ENCODE results near the gene LAMP1.

Gene LAMP1

DNA sequence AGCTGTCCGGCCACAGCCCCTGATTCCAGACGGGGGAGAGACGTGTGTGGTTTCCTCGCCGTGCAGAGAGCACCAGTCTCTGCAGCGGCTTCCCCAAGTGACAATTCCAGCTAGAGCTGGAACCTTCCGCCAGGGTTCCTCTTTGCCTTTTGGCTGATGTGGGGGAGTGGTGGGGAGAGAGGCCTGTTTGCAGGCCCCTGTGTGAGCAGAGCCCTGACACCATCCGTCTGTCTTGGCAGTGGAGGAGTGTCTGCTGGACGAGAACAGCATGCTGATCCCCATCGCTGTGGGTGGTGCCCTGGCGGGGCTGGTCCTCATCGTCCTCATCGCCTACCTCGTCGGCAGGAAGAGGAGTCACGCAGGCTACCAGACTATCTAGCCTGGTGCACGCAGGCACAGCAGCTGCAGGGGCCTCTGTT, 25.0 kb downstream of the LAMP1 start:
- Histone ChIP-seq H3K27me3 (ENCODE audit: control insufficient read depth, low read length) (no peaks in the 10 kb centered on the region), H3K36me3 (ENCODE audit: control insufficient read depth, low read length) (peaks cover 48% of the 10 kb centered on the region)
- TF ChIP-seq, protein P1, sequence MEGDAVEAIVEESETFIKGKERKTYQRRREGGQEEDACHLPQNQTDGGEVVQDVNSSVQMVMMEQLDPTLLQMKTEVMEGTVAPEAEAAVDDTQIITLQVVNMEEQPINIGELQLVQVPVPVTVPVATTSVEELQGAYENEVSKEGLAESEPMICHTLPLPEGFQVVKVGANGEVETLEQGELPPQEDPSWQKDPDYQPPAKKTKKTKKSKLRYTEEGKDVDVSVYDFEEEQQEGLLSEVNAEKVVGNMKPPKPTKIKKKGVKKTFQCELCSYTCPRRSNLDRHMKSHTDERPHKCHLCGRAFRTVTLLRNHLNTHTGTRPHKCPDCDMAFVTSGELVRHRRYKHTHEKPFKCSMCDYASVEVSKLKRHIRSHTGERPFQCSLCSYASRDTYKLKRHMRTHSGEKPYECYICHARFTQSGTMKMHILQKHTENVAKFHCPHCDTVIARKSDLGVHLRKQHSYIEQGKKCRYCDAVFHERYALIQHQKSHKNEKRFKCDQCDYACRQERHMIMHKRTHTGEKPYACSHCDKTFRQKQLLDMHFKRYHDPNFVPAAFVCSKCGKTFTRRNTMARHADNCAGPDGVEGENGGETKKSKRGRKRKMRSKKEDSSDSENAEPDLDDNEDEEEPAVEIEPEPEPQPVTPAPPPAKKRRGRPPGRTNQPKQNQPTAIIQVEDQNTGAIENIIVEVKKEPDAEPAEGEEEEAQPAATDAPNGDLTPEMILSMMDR (IDR thresholded peaks at IDR 0.05; ENCODE audit: low read depth, low read length, poor library complexity, severe bottlenecking) = no peak
- no peak for TF ChIP-seq EZH2phosphoT487 (IDR thresholded peaks at IDR 0.05; ENCODE audit: borderline replicate concordance, low read length)

DNA sequence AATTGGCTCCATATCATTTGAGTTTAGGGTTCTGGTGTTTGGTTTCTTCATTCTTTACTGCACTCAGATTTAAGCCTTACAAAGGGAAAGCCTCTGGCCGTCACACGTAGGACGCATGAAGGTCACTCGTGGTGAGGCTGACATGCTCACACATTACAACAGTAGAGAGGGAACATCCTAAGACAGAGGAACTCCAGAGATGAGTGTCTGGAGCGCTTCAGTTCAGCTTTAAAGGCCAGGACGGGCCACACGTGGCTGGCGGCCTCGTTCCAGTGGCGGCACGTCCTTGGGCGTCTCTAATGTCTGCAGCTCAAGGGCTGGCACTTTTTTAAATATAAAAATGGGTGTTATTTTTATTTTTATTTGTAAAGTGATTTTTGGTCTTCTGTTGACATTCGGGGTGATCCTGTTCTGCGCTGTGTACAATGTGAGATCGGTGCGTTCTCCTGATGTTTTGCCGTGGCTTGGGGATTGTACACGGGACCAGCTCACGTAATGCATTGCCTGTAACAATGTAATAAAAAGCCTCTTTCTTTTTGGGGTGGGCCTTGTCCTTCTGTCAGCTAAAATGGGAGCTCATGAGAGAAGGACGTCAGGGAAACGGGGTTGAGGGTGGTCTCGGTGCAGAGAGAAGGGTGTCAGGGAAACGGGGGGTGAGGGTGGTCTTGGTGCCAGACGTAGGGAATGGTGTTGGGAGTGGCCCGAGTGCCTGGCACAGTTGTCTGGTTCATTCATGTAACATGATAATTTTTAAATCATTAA, 26.0 kb downstream of the LAMP1 start:
- TF ChIP-seq EZH2phosphoT487 (IDR thresholded peaks at IDR 0.05; ENCODE audit: borderline replicate concordance, low read length) = no peak
- TF ChIP-seq, protein P1 (IDR thresholded peaks at IDR 0.05; ENCODE audit: low read depth, low read length, poor library complexity, severe bottlenecking) = no peak
- H4K20me1 ChIP-seq (ENCODE audit: control insufficient read depth, insufficient read depth, low read depth, low read length) = no peaks in the 10 kb centered on the region; the same call in 1 of the 2 replicates
- no peak overlapping the region for H3K4me3 ChIP-seq (ENCODE audit: low read length)
- no peaks in the 10 kb centered on the region for H3K79me2 ChIP-seq (ENCODE audit: control insufficient read depth, low read length)
- H3K36me3 ChIP-seq (ENCODE audit: control insufficient read depth, low read length) = peaks cover 45% of the 10 kb centered on the region
- H3K4me2 ChIP-seq (ENCODE audit: low read length) = no peak overlapping the region
- H3K4me1 ChIP-seq (ENCODE audit: control insufficient read depth, low read length) = no peaks in the 10 kb centered on the region
- no peaks in the 10 kb centered on the region for H3K9me3 ChIP-seq (ENCODE audit: control insufficient read depth, insufficient read depth, low read length)
- no peaks in the 10 kb centered on the region for H3K27me3 ChIP-seq (ENCODE audit: control insufficient read depth, low read length)
- H3K27ac ChIP-seq (ENCODE audit: low read depth, low read length) = no peak overlapping the region
- H3K9me2 ChIP-seq (replicated peaks; ENCODE audit: control insufficient read depth, low read length) = no peaks in the 10 kb centered on the region
- H3F3A ChIP-seq (ENCODE audit: control insufficient read depth, insufficient read depth) = no peaks in the 10 kb centered on the region

More for the DNA sequence above, 25.0 kb downstream of the LAMP1 start:
- H3K4me2 ChIP-seq (ENCODE audit: low read length) = no peak overlapping the region
- no peak overlapping the region for H3K4me3 ChIP-seq (ENCODE audit: low read length)
- H3F3A ChIP-seq (ENCODE audit: control insufficient read depth, insufficient read depth) = no peaks in the 10 kb centered on the region
- no peaks in the 10 kb centered on the region for H3K9me2 ChIP-seq (replicated peaks; ENCODE audit: control insufficient read depth, low read length)
- H3K27ac ChIP-seq (ENCODE audit: low read depth, low read length) = no peak overlapping the region
- no peaks in the 10 kb centered on the region for H3K4me1 ChIP-seq (ENCODE audit: control insufficient read depth, low read length)
- peaks cover under 1% of the 10 kb centered on the region; the same call in 1 of the 2 replicates for H4K20me1 ChIP-seq (ENCODE audit: control insufficient read depth, insufficient read depth, low read depth, low read length)
- H3K79me2 ChIP-seq (ENCODE audit: control insufficient read depth, low read length) = no peaks in the 10 kb centered on the region
- H3K9me3 ChIP-seq (ENCODE audit: control insufficient read depth, insufficient read depth, low read length) = no peaks in the 10 kb centered on the region

DNA sequence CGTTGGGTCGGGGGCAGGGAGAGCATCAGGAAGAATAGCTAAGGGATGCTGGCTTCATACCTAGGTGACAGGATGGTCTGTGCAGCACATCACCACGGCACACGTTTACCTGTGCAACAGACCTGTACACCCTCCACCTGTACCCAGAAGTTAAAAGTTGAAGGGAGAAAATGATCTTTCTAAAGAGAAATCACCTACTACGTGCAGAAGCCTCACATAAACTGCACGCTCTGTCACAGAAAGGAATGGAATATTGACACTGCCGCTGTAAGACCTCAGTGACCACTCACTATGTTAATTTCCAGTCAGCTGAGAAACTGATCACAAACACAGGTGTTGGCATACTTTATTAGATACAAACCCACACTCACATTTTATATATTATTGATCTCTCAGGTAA, 26.8 kb downstream of the LAMP1 start:
- Histone ChIP-seq H3K79me2 (ENCODE audit: control insufficient read depth, low read length) (no peaks in the 10 kb centered on the region), H3K9me2 (replicated peaks; ENCODE audit: control insufficient read depth, low read length) (no peaks in the 10 kb centered on the region), H4K20me1 (ENCODE audit: control insufficient read depth, insufficient read depth, low read depth, low read length) (no peaks in the 10 kb centered on the region; the same call in 1 of the 2 replicates), H3F3A (ENCODE audit: control insufficient read depth, insufficient read depth) (no peaks in the 10 kb centered on the region), H3K4me2 (ENCODE audit: low read length) (no peak overlapping the region), H3K27ac (ENCODE audit: low read depth, low read length) (no peak overlapping the region), H3K4me1 (ENCODE audit: control insufficient read depth, low read length) (no peaks in the 10 kb centered on the region), H3K4me3 (ENCODE audit: low read length) (no peak overlapping the region), H3K9me3 (ENCODE audit: control insufficient read depth, insufficient read depth, low read length) (no peaks in the 10 kb centered on the region), H3K36me3 (ENCODE audit: control insufficient read depth, low read length) (peaks cover 39% of the 10 kb centered on the region), H3K27me3 (ENCODE audit: control insufficient read depth, low read length) (no peaks in the 10 kb centered on the region)
- TF ChIP-seq, protein P1 (IDR thresholded peaks at IDR 0.05; ENCODE audit: low read depth, low read length, poor library complexity, severe bottlenecking) = no peak
- TF ChIP-seq EZH2phosphoT487 (IDR thresholded peaks at IDR 0.05; ENCODE audit: borderline replicate concordance, low read length) = no peak

Data from DOHH2 (cell line).